Ectodermal cell (in vitro differentiated cells): ENCODE measurements around the gene ARHGAP12.

Experiments used
- H3K27ac ChIP-seq: 2 replicates; pipeline ENCODE4 v1.7.0; 2013; ENCODE audit warnings: mild to moderate bottlenecking, low read depth, low read length; ENCODE audit not compliant: insufficient read depth, poor library complexity, severe bottlenecking
- H3K27me3 ChIP-seq: 2 replicates; pipeline ENCODE4 v1.7.0; 2013; ENCODE audit warnings: mild to moderate bottlenecking, low read length; ENCODE audit not compliant: insufficient read depth, control insufficient read depth, poor library complexity, severe bottlenecking
- H3K36me3 ChIP-seq: one replicate; pipeline ENCODE4 v1.7.0; 2013; ENCODE audit warnings: low read length; ENCODE audit not compliant: control insufficient read depth, insufficient read depth
- H3K4me1 ChIP-seq: one replicate; pipeline ENCODE4 v1.7.0; 2013; ENCODE audit warnings: low read length; ENCODE audit not compliant: control insufficient read depth, insufficient read depth
- H3K4me3 ChIP-seq: 2 replicates; pipeline ENCODE4 v1.7.0; 2013; ENCODE audit warnings: low read depth, low read length, control low read depth; ENCODE audit not compliant: insufficient read depth
- H3K9me3 ChIP-seq: 2 replicates; pipeline ENCODE4 v1.7.0; 2013; ENCODE audit warnings: mild to moderate bottlenecking, low read length, moderate library complexity; ENCODE audit not compliant: control insufficient read depth
- WGBS, 2 experiments: methylation state at CpG; one replicate each; pipeline ENCODE4 v1.1.7; 2013; ENCODE audit warnings: missing lambda C conversion rate in 2 of 2; 5-methylcytosine and 5-hydroxymethylcytosine counted together

The ARHGAP12 gene

GRCh38 chr10:31962826-31963588 is 34.4 kb upstream of the ARHGAP12 start:
- no peak overlapping the region for H3K4me3 ChIP-seq
- WGBS, 2 experiments, result 89 to 92% methylated on average over 4 of the region's 4 CpGs
- H3K27ac ChIP-seq, result no peak overlapping the region
- H3K9me3 ChIP-seq, result no peaks in the 10 kb centered on the region
- no peaks in the 10 kb centered on the region for H3K36me3 ChIP-seq
- H3K4me1 ChIP-seq, result no peaks in the 10 kb centered on the region
- H3K27me3 ChIP-seq, result no peaks in the 10 kb centered on the region

- Histone ChIP-seq H3K9me3 (no peaks in the 10 kb centered on the region), H3K36me3 (no peaks in the 10 kb centered on the region), H3K4me1 (no peaks in the 10 kb centered on the region), H3K4me3 (no peak overlapping the region), H3K27ac (no peak overlapping the region), H3K27me3 (no peaks in the 10 kb centered on the region)
- 92 to 94% methylated on average over 8 of the region's 8 CpGs for WGBS, 2 experiments
These were observed 32.8 kb upstream of the ARHGAP12 start for GRCh38 chr10:31961277-31962074.

GRCh38 chr10:31959461-31960173 is 31.0 kb upstream of the ARHGAP12 start:
- Histone ChIP-seq H3K4me3 (no peak overlapping the region), H3K36me3 (no peaks in the 10 kb centered on the region), H3K4me1 (no peaks in the 10 kb centered on the region), H3K27me3 (no peaks in the 10 kb centered on the region), H3K27ac (no peak overlapping the region), H3K9me3 (peaks cover 3% of the 10 kb centered on the region)
- 80 to 81% methylated on average over 3 of the region's 3 CpGs for WGBS, 2 experiments

GRCh38 chr10:31958856-31959255 is 30.2 kb upstream of the ARHGAP12 start:
- no peaks in the 10 kb centered on the region for H3K27me3 ChIP-seq
- H3K4me1 ChIP-seq, result no peaks in the 10 kb centered on the region
- H3K27ac ChIP-seq, result no peak overlapping the region
- WGBS, 2 experiments, result 94 to 97% methylated on average over 2 of the region's 2 CpGs
- H3K9me3 ChIP-seq, result peaks cover 5% of the 10 kb centered on the region
- H3K36me3 ChIP-seq, result no peaks in the 10 kb centered on the region
- H3K4me3 ChIP-seq, result no peak overlapping the region

- 88 to 94% methylated on average over 5 of the region's 5 CpGs for WGBS, 2 experiments
- Histone ChIP-seq H3K27me3 (no peaks in the 10 kb centered on the region), H3K4me3 (no peak overlapping the region), H3K27ac (no peak overlapping the region), H3K9me3 (peaks cover 6% of the 10 kb centered on the region), H3K36me3 (no peaks in the 10 kb centered on the region), H3K4me1 (no peaks in the 10 kb centered on the region)
These were observed 27.7 kb upstream of the ARHGAP12 start for GRCh38 chr10:31956200-31956946.

- Histone ChIP-seq H3K4me3 (no peak overlapping the region), H3K27me3 (no peaks in the 10 kb centered on the region), H3K27ac (no peak overlapping the region), H3K9me3 (peaks cover 6% of the 10 kb centered on the region), H3K4me1 (no peaks in the 10 kb centered on the region), H3K36me3 (no peaks in the 10 kb centered on the region)
- 87 to 92% methylated on average over 2 of the region's 2 CpGs for WGBS, 2 experiments
These were observed 26.0 kb upstream of the ARHGAP12 start for GRCh38 chr10:31954410-31955191.

- Histone ChIP-seq H3K27ac (no peak overlapping the region), H3K27me3 (no peaks in the 10 kb centered on the region), H3K4me3 (no peak overlapping the region), H3K36me3 (no peaks in the 10 kb centered on the region), H3K9me3 (peaks cover 6% of the 10 kb centered on the region), H3K4me1 (no peaks in the 10 kb centered on the region)
- whole genome bisulfite sequencing, 2 experiments, result 88 to 95% methylated on average over 2 of the region's 2 CpGs
These were observed 24.8 kb upstream of the ARHGAP12 start for GRCh38 chr10:31953480-31953879.

GRCh38 chr10:31953080-31953479 is 24.4 kb upstream of the ARHGAP12 start:
- H3K4me3 ChIP-seq, result no peak overlapping the region
- peaks cover 6% of the 10 kb centered on the region for H3K9me3 ChIP-seq

GRCh38 chr10:31952066-31952465 is 23.4 kb upstream of the ARHGAP12 start:
- no peaks in the 10 kb centered on the region for H3K27me3 ChIP-seq
- no peaks in the 10 kb centered on the region for H3K36me3 ChIP-seq
- H3K9me3 ChIP-seq, result peaks cover 6% of the 10 kb centered on the region
- H3K27ac ChIP-seq, result no peak overlapping the region
- H3K4me3 ChIP-seq, result no peak overlapping the region
- 86 to 93% methylated on average over 2 of the region's 2 CpGs for WGBS, 2 experiments
- H3K4me1 ChIP-seq, result no peaks in the 10 kb centered on the region

More at GRCh38 chr10:31953080-31953479, 24.4 kb upstream of the ARHGAP12 start:
- no peak overlapping the region for H3K27ac ChIP-seq
- no peaks in the 10 kb centered on the region for H3K36me3 ChIP-seq
- H3K27me3 ChIP-seq, result no peaks in the 10 kb centered on the region
- no peaks in the 10 kb centered on the region for H3K4me1 ChIP-seq
